DMS53 treated with DMSO at 0.1 percent for 48 hours (cell line): ENCODE data around the gene F12.
"Not testable (repeated sequence)": the region's sequence is repeated elsewhere in the genome, so short reads cannot be mapped to it uniquely, and the experiment has no call there.

Experiments used
- DNase-seq: peaks from one replicate; lab custom pipeline; 2025; ENCODE audit not compliant: unreplicated experiment; lab: John Stamatoyannopoulos, UW

The F12 gene

DNA sequence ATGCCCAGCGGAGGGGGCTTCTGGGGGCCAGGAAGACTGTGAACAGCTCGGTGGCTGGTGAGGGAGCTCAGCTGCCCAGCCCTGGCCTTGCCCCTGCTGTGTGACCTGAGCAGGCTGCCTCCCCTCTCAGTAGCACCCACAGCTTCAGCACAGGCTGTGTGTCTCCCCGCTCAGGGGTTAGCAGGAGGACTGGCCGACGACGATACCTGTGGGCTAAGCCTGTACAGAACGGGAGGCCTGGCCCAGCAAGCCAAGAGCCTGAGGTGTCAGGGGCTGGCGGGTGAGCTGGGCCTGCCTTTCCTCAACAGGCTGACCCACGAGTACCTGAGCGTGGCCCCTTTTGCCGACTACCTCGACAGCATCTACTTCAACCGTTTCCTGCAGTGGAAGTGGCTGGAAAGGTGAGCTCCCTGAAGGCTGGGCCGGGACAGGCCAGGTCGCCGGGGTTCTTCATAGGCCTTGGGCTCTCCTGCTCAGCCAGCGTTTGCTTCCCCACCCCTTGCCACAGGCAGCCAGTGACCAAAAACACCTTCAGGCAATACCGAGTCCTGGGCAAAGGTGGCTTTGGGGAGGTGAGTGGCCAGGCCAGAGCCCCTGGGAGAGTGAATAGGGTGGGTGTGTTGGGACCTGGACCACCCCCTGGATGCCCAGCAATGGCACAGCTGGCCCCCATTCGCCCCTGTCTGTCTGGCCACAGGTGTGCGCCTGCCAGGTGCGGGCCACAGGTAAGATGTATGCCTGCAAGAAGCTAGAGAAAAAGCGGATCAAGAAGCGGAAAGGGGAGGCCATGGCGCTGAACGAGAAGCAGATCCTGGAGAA, 23.7 kb upstream of the F12 start:
- DNase-seq: no peak

DNA sequence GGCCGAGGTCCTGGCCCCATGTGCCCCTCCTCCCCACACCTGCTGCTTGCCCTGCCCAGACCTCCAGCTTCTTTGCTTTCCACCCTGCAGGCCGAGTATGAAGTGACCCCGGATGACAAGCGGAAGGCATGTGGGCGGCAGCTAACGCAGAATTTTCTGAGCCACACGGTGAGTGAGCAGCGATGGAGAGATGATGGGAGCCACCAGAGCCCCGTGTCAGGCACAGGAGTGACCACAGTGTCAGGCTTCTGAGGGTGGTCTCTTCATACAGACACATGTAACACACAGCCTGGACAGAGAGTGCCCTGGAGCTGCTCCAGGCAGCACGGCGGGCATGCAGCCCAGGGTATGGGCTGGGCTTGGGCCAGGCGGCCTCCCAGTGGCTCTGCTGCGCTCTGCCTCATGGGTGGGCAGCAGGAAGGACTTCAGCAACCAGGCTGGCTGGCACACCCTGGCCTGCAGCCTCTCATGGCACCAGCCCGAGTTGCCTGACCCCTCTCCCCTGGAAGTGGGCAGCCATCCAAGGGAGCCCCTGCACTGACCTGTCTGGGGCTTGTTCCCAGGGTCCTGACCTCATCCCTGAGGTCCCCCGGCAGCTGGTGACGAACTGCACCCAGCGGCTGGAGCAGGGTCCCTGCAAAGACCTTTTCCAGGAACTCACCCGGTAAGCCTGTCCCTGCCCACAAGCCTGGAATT, 22.9 kb upstream of the F12 start:
- no peak for DNase-seq

GRCh38 chr5:177431317-177432142, 22.2 kb upstream of the F12 start:
- no peak for DNase-seq

- no peak for DNase-seq
Measured at GRCh38 chr5:177430972-177431316, 21.6 kb upstream of the F12 start.

DNA sequence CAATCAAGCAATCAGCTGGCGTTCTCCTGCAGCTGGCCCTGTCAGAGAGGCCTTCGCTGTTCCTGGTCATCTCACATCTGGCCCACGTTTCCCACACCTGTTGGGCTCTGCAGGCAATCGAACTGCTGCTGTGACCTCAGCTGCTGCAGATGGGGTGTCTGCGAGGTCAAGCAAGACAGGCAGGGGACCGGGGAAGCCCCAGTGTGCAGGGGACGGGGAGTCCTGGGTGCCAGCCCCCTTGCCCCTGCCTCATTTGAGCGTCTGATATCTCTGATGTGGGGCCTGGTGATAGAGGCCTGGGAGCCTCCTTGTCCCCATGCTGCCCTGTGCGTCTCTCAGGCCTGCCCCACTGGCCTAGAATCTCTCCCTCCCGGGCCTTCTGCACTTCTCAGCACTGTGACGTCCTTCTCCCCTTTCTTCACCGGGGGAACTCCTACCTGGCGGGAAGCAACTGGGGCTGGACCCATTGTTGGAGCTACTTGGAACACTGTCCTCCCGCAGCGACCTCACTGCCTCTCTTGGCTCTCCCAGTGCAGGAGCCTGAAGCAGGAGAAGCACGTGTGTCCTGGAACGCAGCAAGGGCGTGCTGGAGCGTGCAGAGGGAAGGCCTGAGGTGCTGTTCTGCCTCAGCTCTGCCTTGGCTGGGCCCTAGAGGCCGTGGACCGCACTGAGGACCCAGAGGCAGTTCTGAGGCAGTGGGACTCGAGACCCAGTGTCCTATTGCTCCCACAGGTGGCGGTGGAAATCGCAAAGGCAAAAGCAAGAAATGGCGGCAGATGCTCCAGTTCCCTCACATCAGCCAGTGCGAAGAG, 21.0 kb upstream of the F12 start:
- no peak for DNase-seq

- no peak for DNase-seq
Measured at GRCh38 chr5:177429248-177430040, 20.1 kb upstream of the F12 start.

- DNase-seq: no peak
Measured at GRCh38 chr5:177428574-177429217, 19.3 kb upstream of the F12 start.

DNA sequence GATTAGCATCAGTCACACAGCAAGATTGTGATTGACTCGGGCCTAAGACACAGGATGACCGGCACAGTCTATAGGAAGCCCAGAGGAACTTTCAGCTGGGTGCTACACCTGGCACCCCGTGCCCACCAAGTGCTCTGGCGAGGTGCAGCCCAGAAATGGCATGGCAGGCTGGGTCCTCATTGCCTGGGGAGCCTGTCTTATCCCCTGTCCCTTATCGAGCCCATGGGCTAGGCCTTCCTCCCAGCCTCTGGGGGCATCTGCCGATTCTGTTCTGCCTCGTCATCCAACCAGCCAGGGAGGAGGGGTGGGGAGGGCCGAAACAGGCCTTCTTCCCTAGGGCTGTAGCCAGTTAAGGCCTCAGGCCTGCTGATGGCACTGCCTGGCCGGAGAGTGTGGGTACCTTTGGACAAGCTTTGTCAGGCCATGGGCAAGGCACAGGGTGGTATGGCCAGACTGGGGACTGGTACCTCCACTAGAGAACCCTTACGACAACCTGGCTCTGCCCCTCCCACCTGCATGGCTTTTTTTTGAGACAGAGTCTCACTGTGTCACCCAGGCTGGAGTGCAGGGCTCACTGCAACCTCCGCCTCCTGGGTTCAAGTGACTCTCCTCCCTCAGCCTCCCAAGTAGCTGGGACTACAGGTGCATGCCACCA, 18.7 kb upstream of the F12 start:
- DNase-seq: no peak

DNA sequence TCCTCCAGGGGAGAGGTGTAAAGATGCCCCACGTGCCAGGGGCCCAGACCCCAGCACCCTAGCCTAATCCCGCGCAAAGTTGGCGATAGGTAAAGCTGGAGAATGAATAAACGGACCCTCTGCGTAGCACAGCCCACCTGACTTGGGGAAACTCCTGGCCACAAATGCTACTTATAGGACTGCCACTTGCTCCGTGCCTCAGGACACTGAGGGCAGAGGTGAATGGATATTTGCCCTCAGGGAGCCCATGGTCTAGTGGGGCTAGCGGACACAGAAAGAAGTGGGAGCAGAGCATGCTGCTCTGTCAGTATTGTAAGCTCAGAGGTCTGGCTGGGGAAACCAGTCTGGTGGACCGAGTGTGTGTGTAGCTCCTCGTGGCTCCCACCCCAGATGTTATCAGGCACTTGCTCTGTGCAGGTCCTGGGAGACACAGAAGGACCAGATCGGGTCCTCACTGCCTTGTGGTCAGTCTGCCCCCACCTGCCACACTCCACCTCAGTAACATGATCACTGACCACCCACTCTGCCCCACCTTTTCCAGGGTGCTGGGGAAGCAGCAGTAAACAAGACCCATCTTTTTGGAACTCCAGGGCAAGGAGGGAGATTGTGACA, 18.0 kb upstream of the F12 start:
- DNase-seq: no peak

DNA sequence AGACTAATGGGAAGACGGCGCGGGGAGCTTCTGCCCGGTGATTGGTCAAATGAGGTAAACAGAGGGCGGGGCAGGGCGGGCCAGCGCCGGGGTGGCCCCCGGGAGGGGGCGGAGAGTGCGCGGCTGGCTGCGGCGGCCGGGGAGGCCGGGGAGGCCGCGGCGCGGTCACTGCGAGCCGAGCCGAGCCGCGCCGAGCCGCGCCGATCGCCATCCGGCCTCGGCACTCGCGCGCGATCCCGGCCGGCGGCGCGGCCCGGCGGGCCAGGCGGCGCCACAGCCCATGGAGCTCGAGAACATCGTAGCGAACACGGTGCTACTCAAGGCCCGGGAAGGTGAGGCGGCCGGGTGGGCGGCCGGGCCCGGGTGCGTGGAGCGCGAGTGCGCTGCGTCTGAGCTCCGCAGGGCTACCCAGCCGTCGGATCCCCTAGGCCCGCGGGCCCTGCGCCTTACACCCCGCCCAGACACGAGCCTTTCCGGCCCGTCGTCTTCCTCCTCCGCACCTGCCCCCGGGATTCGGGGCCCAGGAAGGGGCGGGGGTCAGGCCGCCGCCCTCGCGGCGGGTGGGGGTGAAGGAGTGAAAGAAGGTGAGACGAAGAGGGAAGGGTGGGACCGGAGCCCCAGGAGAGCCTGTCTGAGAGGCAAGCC, 17.3 kb upstream of the F12 start, which contains the start of gene GRK6:
GRK6 (plus strand) TSS at position 111 of the 645 bp plus-strand sequence; CDS start at position 281, 170 bp downstream.
- no peak for DNase-seq

- DNase-seq: peak; percentile 99
Measured at GRCh38 chr5:177425801-177426565, 16.6 kb upstream of the F12 start.

- DNase-seq: peak; percentile 58
Measured at GRCh38 chr5:177425196-177425800, 15.9 kb upstream of the F12 start.

DNA sequence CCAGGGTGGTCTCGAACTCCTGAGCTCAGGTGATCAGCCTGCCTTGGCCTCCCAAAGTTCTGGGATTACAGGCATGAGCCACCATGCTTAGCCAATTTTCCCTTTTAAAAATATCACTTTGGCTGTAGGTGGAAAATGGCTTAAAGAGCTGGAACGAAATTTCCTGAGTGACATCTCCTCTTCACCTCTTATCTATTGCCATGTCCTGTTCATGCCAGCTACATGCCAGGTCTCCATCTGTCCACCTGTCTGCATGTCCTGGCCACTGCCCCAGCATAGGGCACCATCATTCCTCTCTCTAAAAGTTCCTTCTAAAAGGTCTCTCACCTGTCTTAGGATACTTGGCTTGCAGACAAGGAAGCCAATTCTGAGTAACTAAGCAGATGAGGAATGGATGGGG, 14.3 kb upstream of the F12 start:
- no peak for DNase-seq

DNA sequence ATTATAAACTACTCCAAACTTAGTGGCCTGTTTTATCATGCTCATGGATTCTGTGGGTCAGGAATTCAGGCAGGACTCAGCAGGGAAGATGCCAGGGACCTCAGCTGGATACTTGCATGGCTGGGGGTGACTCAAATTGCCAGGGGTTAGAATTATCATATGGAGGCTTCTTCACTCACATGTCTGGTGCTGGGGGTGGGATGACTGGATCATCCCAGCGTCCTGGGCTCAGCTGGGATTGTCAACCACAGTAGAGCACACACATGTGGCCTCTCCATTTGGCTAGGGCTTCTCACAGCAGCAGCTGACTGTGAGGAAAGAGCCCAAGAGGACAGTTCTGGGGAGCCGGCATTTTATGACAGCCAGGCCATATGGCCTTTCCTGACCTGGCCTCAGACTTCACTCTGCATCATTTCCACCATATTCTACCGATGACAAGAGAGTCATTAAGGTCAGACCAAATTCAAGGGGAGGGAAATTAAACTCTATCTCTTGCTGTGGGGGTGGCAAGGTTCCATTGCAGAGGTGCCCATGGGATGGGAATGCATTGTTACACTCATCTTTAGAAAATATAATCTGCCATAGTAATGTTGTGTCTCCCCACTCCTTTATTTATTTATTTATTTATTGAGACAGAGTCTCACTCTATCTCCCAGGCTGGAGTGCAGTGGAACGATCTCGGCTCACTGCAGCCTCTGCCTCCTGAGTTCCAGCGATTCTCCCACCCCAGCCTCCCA, 11.9 kb upstream of the F12 start:
- no peak for DNase-seq

GRCh38 chr5:177420472-177420871, 11.1 kb upstream of the F12 start:
- DNase-seq: not testable (repeated sequence)

GRCh38 chr5:177419046-177419445, 9.7 kb upstream of the F12 start:
- no peak for DNase-seq
